Stimulated activated CD4-positive, alpha-beta T cell treated with anti-CD3 and anti-CD28 coated beads, Interleukin-2, amount 100 ng/mL, for 24 hours (primary cell): ENCODE data around the gene MDM1.

ENCODE experiments used
- DNase-seq, 2 donors: peaks; one replicate each; pipeline ENCODE4 v3.0.0-alpha.2; 2020

The MDM1 gene, protein sequence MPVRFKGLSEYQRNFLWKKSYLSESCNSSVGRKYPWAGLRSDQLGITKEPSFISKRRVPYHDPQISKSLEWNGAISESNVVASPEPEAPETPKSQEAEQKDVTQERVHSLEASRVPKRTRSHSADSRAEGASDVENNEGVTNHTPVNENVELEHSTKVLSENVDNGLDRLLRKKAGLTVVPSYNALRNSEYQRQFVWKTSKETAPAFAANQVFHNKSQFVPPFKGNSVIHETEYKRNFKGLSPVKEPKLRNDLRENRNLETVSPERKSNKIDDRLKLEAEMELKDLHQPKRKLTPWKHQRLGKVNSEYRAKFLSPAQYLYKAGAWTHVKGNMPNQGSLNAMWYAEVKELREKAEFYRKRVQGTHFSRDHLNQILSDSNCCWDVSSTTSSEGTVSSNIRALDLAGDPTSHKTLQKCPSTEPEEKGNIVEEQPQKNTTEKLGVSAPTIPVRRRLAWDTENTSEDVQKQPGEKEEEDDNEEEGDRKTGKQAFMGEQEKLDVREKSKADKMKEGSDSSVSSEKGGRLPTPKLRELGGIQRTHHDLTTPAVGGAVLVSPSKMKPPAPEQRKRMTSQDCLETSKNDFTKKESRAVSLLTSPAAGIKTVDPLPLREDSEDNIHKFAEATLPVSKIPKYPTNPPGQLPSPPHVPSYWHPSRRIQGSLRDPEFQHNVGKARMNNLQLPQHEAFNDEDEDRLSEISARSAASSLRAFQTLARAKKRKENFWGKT

DNA sequence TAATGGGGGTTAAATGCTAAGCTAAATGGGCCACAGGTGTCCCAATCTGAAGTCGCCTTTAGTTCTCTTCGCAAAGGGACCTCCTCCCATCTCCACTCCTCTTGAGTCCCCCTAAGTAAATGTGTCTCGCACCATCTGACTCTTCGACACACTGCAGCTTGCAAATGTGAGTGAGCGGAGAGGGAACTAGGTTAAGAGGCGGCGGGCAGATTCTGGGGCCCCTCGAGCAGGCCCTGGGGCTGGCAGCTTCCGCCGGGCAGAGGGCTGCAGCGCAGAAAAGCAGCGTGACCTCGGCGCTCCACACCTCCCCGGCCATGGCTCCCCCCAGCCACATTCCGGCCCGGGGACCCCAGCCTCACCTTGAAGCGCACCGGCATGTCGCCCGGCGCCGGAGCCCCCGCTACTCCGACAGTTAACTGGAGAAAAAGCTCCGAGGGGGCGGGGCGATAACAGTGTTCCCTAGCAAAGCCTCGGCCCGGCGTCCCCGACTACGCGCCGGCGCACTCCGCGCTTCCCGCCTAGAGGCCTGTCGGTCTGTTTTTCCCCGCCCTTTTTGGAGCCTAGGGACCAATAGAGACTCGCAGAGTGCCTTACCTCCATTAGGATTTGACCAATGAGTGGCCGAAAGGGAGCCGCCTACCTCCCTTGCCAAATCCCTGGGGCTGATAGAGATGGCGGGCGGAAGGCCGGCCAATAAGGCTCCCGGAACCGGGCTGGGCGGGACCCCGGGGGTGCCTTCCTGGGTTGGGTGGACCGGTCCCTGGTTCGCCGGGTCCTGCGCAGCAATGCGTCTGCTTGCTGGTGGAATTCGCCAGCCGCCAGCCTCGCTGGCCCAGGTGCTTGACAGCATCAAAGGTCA, at the start of gene MDM1:
TSS of gene MDM1 (minus strand) at position 494 of the 859 bp plus-strand sequence. CDS start at position 377, 117 bp downstream.
- peak; percentile 96 for DNase-seq

DNA sequence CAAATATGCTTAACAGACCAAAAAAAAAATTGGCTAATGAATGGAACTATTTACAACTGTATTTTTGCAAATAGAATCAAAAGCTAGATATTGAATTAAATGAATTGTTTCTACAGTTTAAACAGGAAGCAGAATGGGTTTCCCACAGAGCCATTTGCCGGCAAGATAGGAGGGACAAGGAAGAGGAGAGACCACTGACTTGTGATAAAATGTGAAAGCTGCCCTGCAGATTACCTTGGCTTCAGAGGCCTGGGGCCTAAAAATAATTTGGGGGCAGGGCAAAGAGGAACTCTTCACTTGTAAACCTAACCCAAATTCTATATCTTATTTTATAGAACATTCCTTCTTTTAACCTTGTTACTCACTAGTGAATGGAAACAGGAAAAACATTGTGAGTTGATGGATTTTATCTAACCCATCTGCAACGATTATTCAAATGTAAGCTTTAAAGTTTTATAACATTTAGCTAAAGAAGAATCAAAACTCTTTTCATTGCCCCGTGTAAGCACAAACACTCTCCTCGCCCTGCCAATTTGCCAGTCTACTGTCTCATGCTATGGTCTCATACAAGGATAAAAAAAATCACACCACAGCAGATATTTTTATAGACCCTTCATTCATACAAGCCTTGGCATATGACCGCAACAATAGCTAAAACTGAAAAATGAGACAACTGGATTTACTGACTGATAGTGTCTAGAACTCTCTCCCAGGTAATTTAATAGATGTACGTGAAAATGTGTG, 49.5 kb upstream of the MDM1 start:
- no peak for DNase-seq

DNA sequence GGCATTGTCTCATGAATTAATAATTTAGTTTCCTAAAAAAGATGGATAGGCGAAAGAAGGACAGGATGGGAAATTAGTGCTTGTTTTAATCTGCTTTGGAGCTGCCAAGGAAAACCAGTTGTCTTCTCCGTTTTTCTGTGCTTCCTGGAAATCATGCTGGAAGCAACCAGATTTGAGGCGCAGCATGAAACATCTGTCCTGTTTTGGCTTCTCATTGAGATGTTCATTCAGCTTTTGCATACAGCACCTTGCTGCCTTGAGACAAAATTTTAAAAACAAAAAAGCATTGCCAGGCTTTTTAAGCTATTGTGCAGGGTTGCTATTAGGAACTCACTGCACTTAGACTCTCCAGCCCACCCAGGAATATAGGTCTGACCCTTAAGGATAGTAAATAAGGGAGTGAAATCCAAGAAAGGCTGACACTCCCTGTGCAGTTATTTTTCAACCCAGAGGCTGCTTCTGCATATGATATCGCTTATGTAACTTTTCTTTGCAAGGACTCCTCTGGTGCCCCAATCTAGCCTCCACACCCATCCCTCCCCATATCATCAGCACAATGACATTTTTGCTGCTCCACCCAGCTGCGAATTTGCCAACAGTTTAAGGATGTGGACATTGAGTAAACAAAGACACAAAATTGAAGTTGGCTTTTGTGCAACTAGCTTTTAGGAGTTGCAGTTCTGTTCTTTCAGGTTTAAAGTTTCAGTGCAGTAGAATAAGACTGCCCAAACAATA, 46.9 kb upstream of the MDM1 start:
- DNase-seq, result no peak

DNA sequence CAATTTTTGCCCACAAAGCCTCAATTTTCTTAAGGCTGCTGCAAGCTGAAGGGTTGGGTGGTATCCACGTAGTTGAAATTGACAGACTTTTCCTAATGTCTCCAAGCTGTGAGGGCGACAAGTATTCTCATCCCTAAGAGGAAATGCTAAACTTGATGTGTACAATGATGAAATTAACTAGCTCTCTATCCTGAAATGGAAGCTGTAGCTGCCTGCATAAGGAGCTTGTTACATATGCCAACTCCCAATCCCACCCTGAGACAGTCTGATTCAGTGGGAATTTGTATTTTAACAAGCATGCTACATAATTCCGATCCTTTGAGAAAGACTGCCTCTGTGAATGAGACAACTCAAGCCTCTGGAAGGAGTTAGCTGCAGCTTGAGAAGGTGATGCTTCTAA, 45.7 kb upstream of the MDM1 start:
- DNase-seq, result no peak

DNA sequence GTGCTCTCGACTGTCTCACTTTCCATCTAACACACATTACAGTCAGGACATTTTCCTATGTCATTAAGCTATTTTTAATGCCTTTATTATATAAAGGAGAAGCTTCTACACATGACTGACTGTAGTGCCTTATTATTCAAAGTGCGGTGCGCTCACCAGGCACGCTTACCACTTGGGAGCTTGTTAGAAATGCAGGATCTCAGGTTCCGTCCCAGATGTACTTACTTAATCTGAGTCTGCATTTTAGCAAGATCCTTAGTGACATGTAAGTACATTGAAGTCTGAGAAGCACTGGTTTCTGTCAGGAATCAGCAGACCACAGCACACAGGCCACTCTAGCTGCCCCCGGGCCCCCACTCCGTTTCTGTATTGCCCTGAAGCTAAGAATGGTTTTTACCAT, 44.7 kb upstream of the MDM1 start:
- DNase-seq, result no peak

DNA sequence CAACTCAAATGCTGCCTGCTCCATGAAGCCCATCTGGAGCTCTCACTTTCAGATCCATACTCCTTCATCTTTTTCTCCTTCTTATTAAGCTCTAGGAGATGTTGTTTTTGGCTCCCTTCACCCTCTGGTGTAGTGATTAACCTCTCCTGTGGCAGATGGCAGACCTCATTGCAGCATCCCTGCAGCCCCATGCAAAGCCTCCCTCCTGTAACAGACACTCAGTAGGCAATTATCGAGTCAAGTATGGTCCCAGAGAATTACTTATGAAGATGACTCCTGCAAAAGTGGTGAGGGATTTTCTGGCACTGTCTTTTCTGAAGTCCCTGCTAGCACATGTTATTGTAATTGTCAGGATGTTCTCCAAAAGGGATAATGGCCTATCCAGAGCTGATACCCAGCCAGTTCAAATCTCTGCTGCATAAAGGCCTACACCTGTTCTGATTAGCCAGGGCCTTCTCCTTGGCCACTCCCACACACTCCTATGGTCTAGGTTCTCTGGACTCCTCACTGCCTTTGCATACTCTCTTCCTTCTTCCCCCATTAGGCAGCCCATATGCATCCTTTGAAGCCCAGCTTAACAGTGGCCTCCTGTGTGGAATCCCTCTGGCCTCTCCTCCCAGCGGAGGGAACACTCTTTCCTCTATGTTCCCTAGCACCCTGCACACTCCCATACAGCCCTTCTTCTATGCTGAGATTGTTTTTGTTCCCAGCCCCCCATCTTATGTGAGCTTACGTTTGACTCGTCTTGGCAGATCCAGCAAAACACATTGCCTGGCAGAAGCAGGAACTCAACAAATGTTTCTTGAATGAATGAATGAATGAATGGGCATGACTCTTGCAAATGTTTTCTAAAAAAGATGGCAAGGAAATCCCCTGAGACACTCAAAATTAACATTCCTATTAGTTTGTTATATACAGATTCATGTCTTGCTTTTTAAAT, 43.9 kb upstream of the MDM1 start:
- DNase-seq, result no peak

DNA sequence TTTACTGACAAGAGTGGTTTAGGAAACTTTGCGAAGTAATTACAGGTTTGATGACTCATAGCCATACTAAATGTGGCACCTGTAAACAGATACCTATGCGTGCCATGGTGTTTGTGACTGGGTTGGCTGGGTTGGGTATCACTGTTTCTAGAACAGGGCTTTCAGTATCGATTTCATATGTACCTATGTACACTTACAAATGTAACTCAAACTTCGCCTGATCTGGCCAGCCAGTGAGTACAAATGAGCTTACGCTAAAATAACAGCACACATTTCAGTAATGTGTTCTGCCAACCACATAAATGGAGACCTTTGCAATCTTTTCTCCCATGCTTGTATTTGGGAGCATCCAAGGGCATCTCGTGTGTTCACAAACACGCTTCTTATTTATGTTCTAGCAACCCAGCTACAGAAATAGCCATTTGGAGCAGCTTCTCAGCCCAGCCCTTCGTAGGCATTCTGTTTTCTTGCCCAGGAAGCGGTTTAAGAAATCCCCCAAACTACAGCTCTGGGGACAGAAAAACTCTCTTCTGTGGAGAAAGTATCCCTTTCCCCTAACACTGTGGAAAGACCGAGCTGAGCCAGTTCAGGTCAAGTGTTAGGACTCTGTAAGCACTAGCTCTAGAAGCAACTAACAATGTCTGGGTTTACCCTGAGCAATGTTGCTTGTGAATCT, 42.3 kb upstream of the MDM1 start:
- peak; percentile 33 to 64 for DNase-seq

DNA sequence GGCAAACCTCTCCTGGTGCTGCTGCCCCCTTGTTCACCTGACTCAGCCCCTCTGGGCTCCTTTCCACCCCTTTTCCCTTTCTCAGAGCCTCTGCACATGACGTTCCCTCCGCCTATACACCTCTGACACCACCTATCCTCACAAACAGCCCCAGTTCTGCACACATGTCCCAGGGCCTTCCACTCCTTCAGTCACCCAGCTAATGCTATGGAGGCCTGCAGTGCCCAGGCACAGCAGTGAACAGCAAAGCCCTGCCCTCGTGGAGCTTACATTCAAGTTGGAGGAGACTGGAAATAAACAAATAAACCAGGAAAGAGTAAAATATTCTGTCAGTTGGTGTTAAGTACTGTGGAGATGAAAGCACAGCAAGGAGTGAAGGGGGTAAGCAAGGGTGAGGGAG, 38.5 kb upstream of the MDM1 start:
- no peak for DNase-seq

DNA sequence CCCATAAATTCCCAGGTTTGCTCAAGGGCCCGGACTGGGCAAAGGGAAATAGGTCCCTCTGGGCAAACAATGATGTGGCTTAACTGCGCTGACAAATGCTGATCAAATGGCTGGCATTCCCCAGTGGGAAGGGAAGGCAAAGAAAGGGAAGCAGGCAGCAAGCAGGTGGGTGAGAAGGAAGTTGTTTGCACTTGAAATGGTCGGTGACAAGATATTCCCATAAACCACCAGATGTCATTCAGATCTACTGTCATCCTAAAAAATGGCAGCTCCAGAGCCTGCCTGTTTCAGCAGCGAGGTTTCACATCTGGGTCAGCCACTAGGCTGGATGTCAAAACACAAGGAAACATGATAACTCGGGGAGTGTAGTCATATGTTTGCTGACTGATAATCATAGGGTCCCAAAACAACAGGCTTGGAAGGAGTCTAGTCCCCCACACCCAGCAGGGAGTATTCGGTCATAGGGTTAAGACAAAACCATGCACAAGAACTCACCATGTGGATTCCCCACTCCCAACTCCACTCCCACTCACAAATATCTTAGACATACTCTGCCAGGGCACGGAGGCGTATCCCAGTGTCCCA, 37.9 kb upstream of the MDM1 start:
- no peak for DNase-seq

DNA sequence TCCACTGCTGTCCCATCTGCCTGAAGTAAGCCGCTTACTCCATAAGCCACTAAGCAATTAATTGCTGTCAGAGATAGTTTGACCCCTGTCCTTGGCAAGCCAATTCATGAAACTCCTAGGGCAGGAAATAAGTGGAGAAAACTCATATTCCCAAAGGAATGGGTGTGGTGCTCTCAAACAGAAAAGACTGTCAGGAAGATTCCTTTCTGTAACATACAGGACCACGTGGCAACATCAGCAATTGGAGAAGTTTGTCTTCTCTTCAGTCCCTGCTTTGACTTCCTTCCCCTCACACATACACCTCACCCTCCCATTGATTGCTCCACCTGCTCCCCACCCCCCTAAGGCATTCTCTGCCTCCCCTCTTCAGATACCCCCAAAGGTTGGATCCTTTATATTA, 36.2 kb upstream of the MDM1 start:
- no peak for DNase-seq

DNA sequence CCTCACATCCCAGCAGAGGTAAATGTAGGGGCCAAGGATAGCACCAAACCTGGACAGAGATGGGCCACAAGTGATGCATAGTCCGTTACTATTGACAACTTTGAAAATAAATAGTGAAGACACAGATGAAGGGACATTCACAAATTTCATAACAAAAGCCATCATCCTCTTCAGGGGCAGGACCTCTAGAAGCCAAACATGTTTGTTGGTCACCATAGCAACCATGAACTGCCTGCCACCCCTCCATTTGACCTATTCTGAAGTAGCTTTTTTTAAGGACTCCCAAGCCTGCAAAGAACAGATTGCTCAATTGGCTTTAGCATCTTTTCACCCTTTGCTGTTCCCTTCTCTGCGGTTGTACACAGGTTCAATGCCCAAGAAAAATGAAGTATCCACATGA, 35.7 kb upstream of the MDM1 start:
- no peak for DNase-seq

DNA sequence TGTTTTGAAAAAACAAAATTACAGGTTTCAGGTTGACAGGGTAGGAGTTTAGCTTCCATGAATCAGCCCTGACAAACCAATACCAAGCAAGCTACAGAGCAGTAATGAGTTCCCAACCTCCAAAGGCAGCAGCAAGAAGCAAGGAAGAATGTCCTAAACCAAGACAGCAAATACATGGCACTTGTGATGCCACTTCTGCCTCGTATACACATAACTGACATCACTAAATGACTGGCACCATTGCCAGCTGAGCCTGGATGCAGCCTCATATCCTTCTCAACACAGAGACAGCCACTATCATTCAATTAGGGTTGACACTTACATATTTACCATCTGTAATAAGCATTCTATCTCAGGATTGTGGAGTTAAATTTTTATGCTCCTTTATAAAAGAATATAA, 35.0 kb upstream of the MDM1 start:
- DNase-seq, result no peak

DNA sequence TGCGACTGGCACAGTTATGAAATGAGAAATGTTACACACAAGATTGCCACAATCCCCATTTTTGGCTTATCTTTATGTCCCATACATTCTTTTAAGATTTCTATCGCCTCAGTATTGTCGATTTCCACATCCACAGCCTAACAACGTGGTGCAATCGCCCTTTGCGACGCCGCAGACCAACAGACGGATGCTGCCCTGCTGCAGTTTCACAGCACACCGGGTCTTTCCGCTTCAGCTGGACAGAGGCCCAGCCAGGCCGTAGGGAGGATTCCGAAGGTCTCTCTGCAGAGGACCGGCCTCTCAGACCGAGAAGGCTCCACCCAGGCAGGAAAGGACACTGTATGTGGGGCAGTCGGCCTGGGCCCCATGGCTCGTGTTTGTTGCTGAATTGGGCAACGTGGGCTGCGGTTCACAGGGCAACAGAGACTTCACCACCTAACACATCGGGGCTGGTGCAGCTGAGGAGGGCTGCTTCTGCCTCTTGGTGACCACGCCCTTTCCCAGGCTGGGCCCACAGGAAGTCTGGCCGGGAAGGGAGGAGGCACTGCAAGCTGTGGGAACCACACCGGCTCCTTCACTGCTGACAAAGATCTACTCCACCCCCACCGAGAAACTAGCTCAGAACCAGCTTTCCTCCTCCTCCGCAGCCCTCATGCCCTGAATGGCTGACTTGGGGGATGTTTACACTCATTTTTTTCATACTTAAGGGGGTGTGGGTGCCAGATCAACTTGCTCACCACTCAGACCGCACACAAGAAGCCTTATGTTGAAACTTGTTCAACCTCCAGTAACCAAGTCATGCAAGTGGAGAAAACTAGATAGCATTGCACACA, 32.9 kb upstream of the MDM1 start:
- DNase-seq, result peak; percentile 83 to 85

DNA sequence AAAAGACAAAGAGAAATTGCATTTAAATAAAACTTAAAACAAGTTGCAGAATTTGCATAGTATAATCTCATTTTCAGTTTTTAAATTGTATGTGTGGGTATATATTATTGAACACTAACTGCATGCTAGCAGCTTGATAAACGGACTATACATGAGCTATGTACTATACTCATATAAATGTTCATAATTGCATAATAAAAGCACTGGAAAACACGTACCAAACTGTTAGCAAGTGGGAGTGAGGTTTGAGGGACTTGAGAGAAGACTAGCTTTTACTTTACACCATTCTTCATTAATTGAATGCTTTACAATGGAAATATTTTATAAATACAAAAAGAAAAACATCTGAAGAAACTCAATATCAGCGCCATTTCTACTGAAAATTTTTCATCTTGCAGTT, 32.2 kb upstream of the MDM1 start:
- DNase-seq, result no peak

DNA sequence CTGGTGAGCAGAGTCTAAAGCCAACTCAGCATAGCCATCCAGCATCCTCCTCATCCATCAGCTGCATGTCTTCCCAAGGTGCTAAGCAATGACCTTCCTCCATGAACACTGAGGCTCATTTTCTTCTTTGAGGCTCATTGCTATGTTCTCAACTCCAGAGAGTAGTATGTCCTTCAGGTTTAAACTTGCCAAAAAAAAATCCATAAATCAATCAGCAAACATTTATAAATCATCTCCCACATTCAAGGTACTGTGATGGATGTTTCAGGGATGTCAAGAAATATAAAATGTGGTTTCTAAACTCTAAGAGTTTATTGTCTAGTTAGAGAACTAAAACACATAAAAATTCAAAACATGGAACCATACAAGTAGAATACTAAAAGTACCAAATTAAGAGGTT, 29.8 kb upstream of the MDM1 start:
- DNase-seq, result no peak

DNA sequence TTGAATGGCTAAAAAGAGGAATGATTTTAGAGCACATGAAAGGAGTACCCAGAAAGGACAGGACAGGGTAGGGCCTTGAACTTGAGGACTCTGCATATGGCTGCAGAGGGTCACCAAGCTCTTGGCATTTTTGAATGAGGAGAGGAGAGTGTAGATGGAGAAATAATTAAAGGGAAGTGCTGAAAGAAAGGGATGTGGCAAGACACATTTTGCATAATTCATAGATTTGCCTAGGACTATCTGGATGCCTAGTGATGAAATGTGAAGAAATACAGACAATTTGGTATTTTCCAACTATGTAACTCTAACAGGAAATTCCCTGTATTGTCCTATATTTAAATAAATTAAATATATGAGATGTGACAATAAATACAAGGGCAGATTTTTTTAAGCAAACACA, 27.5 kb upstream of the MDM1 start:
- no peak for DNase-seq

DNA sequence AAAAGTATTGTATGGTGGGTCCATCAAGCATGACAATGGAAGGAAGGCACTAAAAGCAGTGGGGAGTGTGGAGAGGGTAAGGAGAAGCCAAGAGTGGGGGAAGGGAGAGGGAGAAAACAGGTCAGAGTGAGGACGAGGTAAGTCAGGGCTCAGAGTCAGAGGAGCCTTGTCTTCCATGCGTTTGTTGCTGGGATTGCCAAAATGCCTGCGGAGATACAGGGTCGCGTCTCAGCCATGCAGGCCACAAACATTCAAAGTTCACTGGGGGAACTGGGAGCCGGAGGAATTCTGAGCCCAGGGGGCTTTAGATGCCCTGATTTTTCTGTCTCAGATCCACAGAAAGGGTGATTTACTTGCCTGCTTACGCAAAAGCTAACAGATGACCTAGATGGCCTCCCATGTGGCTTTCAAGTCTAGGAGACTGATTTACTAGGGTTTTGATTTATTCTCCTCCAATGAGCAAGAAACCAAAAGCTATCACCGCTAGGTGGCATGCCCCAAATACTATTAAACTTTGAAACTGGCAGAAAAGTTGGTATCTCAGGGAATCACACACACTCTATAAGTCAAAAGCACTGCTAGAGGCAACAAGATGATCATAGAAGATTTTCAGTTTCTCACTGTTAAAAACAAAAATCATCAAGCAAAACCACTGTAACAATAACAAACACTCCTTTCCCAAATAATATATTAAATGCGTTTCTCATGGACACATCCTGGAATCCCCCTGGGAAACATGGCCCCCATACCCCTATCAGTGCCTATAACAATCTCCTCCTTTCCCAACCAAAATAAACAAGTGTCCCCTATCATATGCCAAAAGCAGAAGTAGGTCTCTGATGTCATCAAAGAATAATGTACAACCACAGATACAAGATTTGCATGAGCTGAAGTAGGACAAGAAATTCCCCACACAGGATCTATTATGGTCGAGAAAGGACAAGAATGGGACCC, 26.6 kb upstream of the MDM1 start:
- DNase-seq, result peak; percentile 52 to 67

DNA sequence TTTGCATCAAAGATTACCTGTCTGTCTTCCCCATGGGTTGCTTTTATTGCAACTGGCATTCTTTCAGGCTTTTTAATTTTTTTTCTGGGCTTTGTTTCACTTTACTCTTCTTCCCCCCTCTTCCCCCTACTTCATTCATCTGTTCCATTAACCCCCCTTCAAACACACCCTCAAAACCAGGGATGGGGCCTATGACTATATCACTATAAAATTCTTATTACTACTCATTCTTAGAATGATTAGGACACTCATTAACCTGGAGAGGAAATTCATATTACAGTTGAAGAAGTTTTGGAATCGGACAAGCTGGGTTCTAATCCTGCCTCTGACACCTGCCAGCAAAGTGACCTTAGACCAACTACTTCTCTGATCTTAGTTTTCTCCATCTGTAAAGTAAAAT, 24.8 kb upstream of the MDM1 start:
- no peak for DNase-seq
